Tibial nerve (tissue), 4 donors: Measurements from ENCODE around the gene MRPL36. TPM values are rescaled to one million over a fixed set of nuclear protein-coding genes. Genes with fewer than 3 reads are reported as not detected.

ENCODE experiments used
- DNase-seq, 2 donors: peaks; one replicate each; pipeline ENCODE4 v3.0.0-alpha.2; 2019; ENCODE audit warnings: low spot score in 2 of 2
- H3K27ac ChIP-seq, 4 donors: fragments of 200-600 bp; sonication (generic) in 3 of 4; one replicate each; pipeline ENCODE4 v1.5.1; 2017 to 2019; ENCODE audit warnings: mild to moderate bottlenecking in 1 of 4
- H3K27me3 ChIP-seq, 2 donors: fragments of 200-600 bp; sonication (generic) in 1 of 2; one replicate each; pipeline versions ENCODE4 v1.5.1 to v1.6.0; 2017 to 2019
- H3K36me3 ChIP-seq, 3 donors: fragments of 200-600 bp; sonication (generic); one replicate each; pipeline ENCODE4 v1.5.1; 2018 to 2019
- H3K4me1 ChIP-seq, 4 donors: fragments of 200-600 bp; sonication (generic) in 3 of 4; one replicate each; pipeline ENCODE4 v1.5.1; 2017 to 2019
- H3K4me3 ChIP-seq, 4 donors: fragments of 200-600 bp; sonication (generic) in 3 of 4; one replicate each; pipeline ENCODE4 v1.5.1; 2017 to 2019; ENCODE audit warnings: mild to moderate bottlenecking in 1 of 4, moderate library complexity in 1 of 4
- H3K9me3 ChIP-seq, 4 donors: fragments of 200-600 bp; sonication (generic) in 3 of 4; one replicate each; pipeline ENCODE4 v1.5.1; 2017 to 2019
- EP300 ChIP-seq, 2 donors: sonication (generic); formaldehyde crosslinking; IDR thresholded peaks; one replicate each; pipeline ENCODE4 v1.6.1; 2017; ENCODE audit warnings: antibody characterized with exemption in 2 of 2, mild to moderate bottlenecking in 1 of 2
- POLR2A ChIP-seq, 2 donors: fragments of 450-650 bp; IDR thresholded peaks; one replicate each; pipeline ENCODE4 v1.6.1; 2017; ENCODE audit warnings: antibody characterized with exemption in 2 of 2, mild to moderate bottlenecking in 2 of 2, moderate library complexity in 2 of 2
- WGBS, 2 donors: methylation state at CpG; one replicate each; pipeline ENCODE4 v1.1.5; 2018; 5-methylcytosine and 5-hydroxymethylcytosine counted together
- total RNA-seq, 4 donors: library from RNA; depleted of rRNA; stranded (reverse); fragments of >200 nt; gene quantifications; one replicate each; pipeline ENCODE4 v1.1.0, GENCODE V29; 2016
- TF ChIP-seq, protein P1 (sequence below), 5 experiments: fragments of 200-600 bp in 3 of 5; fragments of 450-650 bp in 2 of 5; sonication (generic) in 3 of 5; IDR thresholded peaks; one replicate each; pipeline ENCODE4 v1.5.1; 2016 to 2019; ENCODE audit warnings: antibody characterized with exemption in 5 of 5, mild to moderate bottlenecking in 3 of 5, moderate library complexity in 2 of 5

Gene MRPL36
- total RNA-seq, 4 donors from 2014 or later, result 18.2 to 54.0 (median 27.8) TPM

DNA sequence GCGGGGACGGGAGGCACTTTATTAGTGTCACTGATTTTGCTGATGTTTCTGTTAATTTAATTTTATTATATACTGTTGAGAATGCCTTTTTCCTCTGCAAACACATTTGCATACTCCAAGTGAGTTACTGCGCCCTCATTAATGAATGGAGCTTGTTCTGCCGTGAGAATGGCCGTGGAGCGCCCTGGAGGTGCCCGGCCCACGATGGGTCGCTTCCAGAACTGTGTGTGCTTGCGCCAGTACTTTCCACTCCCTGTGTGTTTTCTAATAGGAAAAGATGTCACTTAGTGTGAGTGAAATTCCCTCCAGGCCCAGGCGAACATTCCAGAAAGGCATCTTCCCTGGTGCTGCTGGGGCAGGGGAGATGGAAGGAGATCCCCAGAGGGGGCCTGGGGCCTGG is 31.6 kb upstream of the MRPL36 start:
- Histone ChIP-seq H3K27me3 (peaks cover 0 to 9% of the 10 kb centered on the region in 2 donors), H3K27ac (no peak overlapping the region), H3K9me3 (peaks cover 0 to 5% (median 0%) of the 10 kb centered on the region in 4 donors), H3K4me3 (no peak overlapping the region), H3K36me3 (peaks cover 0 to 33% (median 0%) of the 10 kb centered on the region in 3 donors), H3K4me1 (no peaks in the 10 kb centered on the region)
- WGBS, 2 donors, result 78 to 79% methylated on average over 11 of the region's 11 CpGs
- TF ChIP-seq, protein P1, sequence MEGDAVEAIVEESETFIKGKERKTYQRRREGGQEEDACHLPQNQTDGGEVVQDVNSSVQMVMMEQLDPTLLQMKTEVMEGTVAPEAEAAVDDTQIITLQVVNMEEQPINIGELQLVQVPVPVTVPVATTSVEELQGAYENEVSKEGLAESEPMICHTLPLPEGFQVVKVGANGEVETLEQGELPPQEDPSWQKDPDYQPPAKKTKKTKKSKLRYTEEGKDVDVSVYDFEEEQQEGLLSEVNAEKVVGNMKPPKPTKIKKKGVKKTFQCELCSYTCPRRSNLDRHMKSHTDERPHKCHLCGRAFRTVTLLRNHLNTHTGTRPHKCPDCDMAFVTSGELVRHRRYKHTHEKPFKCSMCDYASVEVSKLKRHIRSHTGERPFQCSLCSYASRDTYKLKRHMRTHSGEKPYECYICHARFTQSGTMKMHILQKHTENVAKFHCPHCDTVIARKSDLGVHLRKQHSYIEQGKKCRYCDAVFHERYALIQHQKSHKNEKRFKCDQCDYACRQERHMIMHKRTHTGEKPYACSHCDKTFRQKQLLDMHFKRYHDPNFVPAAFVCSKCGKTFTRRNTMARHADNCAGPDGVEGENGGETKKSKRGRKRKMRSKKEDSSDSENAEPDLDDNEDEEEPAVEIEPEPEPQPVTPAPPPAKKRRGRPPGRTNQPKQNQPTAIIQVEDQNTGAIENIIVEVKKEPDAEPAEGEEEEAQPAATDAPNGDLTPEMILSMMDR (IDR thresholded peaks at IDR 0.05), result no peak
- TF ChIP-seq POLR2A (IDR thresholded peaks at IDR 0.05), result no peak
- TF ChIP-seq EP300 (IDR thresholded peaks at IDR 0.05), result no peak
- no peak for DNase-seq

DNA sequence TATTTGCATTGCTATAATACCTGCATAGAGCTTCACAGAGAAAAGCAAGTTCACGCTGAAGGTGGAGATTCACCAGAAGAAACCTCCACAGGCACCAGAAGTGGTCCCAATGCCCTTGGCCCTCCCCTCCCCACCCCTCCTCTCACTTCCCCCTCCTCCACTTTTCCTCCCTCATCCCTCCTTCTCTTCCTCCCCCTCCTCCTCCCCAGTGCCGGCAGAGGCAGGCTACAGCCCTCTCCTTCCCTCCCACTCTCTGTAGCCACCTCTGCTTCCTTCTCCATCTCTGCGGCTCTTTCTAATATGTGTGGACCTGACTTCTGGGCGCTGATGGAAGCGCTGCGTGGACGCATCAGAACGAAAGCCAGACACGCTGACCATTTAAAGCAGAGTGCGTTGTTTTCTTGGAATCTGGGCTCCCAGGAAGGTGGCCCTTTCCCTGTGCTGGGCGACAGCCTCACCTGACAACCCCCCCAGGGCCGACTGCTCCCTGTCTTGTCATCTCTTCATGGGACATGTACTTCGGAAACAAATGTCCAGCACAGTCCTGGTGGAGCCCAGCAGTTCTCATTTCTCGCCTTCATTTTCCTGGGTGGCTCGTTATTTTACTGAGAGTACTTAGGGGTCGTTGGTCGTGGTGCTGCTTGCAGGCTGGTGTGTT is 31.1 kb upstream of the MRPL36 start:
- DNase-seq, result no peak
- Histone ChIP-seq H3K4me3 (no peak overlapping the region), H3K27me3 (peaks cover 0 to 8% of the 10 kb centered on the region in 2 donors), H3K36me3 (peaks cover 0 to 38% (median 0%) of the 10 kb centered on the region in 3 donors), H3K4me1 (no peaks in the 10 kb centered on the region), H3K27ac (no peak overlapping the region), H3K9me3 (peaks cover 0 to 5% (median 0%) of the 10 kb centered on the region in 4 donors)
- TF ChIP-seq POLR2A (IDR thresholded peaks at IDR 0.05) (no peak), EP300 (IDR thresholded peaks at IDR 0.05) (no peak)
- TF ChIP-seq, protein P1 (IDR thresholded peaks at IDR 0.05), result no peak
- 70 to 80% methylated on average over 17 of the region's 17 CpGs for WGBS, 2 donors

DNA sequence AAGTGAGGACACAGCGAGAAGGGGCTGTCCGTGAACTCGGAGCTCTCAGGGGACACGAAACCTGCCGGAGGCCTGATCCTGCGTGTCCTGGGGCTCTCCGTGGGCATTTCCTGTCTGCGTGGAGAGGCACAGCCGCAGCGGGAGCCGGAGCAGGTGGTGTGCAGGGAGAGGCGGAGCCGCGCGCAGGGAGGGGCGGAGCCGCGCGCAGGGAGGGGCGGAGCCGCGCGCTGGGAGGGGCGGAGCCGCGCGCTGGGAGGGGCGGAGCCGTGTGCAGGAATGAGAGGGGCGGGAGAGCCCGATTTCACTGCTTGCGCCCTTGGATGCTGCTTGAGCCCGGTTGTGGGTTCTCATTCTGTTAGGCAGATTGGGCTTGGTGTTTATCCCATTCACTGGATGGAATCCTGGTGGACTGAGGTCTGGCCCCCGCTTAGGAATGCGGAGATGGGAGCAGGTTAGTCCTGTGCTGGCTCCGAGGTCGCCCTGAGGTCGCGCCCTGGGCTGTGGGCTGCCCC is 28.3 kb upstream of the MRPL36 start:
- Histone ChIP-seq H3K4me3 (no peak overlapping the region), H3K9me3 (peaks cover 0 to 5% (median 0%) of the 10 kb centered on the region in 4 donors), H3K27ac (no peak overlapping the region), H3K4me1 (no peaks in the 10 kb centered on the region), H3K27me3 (no peaks in the 10 kb centered on the region), H3K36me3 (peaks cover 0 to 66% (median 2%) of the 10 kb centered on the region in 3 donors)
- TF ChIP-seq POLR2A (IDR thresholded peaks at IDR 0.05) (no peak), EP300 (IDR thresholded peaks at IDR 0.05) (no peak)
- TF ChIP-seq, protein P1 (IDR thresholded peaks at IDR 0.05), result no peak
- WGBS, 2 donors, result 38 to 58% methylated on average over 29 to 38 of the region's 39 CpGs
- no peak for DNase-seq

DNA sequence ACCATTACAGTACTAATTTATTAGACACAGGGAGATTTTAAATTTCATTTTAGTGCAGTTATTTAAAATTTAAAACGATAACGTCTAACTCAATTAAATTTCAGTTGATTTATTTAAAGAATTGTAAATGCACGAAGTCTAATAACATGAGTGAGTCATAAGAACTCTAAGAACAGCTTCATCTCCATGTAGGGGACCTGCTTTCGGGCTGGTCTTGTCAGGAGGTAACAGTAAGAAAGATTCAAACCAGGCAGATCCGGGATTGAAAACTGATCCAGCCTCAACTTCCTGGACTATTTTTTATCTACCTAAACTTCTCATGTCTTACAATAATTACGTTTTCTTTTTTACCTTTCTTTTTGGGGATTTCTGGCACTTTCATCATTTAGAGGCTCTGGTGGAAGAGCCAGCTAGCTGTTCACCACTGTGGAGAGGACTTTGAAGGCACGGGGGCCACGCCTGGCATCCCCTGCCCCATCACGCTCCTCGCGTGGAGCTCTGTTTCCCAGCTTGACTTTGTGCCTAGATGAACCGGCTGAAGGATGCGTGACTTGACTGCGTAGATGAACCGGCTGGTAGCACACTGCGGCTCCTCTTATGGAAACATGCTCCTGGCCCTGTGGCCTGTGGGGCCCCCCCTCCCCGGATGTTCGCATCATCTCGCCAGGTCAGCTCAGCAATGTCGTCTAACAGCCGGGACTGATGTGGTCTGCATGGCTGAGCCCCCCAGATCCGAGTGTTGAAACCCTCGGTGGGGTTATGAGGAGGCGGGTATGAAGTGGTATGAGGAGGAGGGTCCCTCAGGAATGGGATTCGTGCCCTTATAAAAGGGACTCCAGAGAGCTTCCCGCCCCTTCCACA is 27.6 kb upstream of the MRPL36 start:
- no peak for TF ChIP-seq POLR2A (IDR thresholded peaks at IDR 0.05)
- TF ChIP-seq EP300 (IDR thresholded peaks at IDR 0.05), result no peak
- TF ChIP-seq, protein P1 (IDR thresholded peaks at IDR 0.05), result no peak
- no peak overlapping the region for H3K4me3 ChIP-seq
- no peaks in the 10 kb centered on the region for H3K4me1 ChIP-seq
- H3K27ac ChIP-seq, result no peak overlapping the region
- peaks cover 0 to 73% (median 2%) of the 10 kb centered on the region in 3 donors for H3K36me3 ChIP-seq
- WGBS, 2 donors, result 87 to 92% methylated on average over 26 of the region's 26 CpGs
- DNase-seq, result no peak
- H3K9me3 ChIP-seq, result peaks cover 0 to 5% (median 0%) of the 10 kb centered on the region in 4 donors
- H3K27me3 ChIP-seq, result no peaks in the 10 kb centered on the region
